Stomach (tissue), 4 donors: ENCODE measurements around the gene MAGI2.

ENCODE experiments used
- EP300 ChIP-seq: sonication (generic); formaldehyde crosslinking; IDR thresholded peaks from one replicate; pipeline ENCODE4 v1.6.1; 2017; ENCODE audit warnings: antibody characterized with exemption
- POLR2A ChIP-seq, 4 donors: fragments of 450-650 bp; IDR thresholded peaks; one replicate each; pipeline ENCODE4 v1.6.1; 2016; ENCODE audit warnings: antibody characterized with exemption in 4 of 4, control low read depth in 2 of 4, mild to moderate bottlenecking in 1 of 4, moderate library complexity in 1 of 4
- POLR2AphosphoS5 ChIP-seq, 3 donors: sonication (generic); formaldehyde crosslinking; IDR thresholded peaks; one replicate each; pipeline ENCODE4 v1.6.1; 2016; ENCODE audit warnings: antibody characterized with exemption in 3 of 3
- TF ChIP-seq, protein P1 (sequence below), 7 experiments: fragments of 450-650 bp in 4 of 7; fragments of 200-600 bp in 3 of 7; sonication (generic) in 3 of 7; IDR thresholded peaks; one replicate each; pipeline ENCODE4 v1.5.1; 2016 to 2019; ENCODE audit warnings: antibody characterized with exemption in 7 of 7, control low read depth in 2 of 7, mild to moderate bottlenecking in 1 of 7

DNA sequence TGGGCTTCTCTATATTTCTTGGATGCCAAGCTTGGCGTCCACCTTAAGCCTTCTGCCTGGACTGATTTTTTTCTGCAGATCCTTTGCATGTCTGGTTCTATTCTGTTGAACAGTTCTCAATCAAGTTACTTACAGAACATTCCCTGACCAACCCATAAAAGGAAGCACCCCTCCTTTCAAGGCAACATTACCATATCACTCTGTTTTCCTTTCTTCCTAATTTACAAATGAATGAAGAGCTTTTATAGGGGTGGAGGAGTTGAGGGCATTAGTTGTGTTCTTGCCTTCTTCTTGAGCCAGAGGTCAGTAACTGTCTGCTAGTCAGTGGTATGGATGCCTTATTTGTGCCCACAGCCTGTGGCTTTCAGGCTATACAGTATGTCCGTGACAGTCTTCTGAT is 1293.9 kb downstream of the MAGI2 start:
- TF ChIP-seq, protein P1, sequence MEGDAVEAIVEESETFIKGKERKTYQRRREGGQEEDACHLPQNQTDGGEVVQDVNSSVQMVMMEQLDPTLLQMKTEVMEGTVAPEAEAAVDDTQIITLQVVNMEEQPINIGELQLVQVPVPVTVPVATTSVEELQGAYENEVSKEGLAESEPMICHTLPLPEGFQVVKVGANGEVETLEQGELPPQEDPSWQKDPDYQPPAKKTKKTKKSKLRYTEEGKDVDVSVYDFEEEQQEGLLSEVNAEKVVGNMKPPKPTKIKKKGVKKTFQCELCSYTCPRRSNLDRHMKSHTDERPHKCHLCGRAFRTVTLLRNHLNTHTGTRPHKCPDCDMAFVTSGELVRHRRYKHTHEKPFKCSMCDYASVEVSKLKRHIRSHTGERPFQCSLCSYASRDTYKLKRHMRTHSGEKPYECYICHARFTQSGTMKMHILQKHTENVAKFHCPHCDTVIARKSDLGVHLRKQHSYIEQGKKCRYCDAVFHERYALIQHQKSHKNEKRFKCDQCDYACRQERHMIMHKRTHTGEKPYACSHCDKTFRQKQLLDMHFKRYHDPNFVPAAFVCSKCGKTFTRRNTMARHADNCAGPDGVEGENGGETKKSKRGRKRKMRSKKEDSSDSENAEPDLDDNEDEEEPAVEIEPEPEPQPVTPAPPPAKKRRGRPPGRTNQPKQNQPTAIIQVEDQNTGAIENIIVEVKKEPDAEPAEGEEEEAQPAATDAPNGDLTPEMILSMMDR (IDR thresholded peaks at IDR 0.05) = no peak
- TF ChIP-seq POLR2AphosphoS5 (IDR thresholded peaks at IDR 0.05) (no peak), POLR2A (IDR thresholded peaks at IDR 0.05) (no peak), EP300 (no peak)
